ENCODE data around the gene WDR82.

GRCh38 chr3:52215351-52215750, 63.1 kb downstream of the WDR82 start:
- no peak for TF ChIP-seq POLR2AphosphoS5 (IDR thresholded peaks at IDR 0.05)
- TF ChIP-seq, protein P1, sequence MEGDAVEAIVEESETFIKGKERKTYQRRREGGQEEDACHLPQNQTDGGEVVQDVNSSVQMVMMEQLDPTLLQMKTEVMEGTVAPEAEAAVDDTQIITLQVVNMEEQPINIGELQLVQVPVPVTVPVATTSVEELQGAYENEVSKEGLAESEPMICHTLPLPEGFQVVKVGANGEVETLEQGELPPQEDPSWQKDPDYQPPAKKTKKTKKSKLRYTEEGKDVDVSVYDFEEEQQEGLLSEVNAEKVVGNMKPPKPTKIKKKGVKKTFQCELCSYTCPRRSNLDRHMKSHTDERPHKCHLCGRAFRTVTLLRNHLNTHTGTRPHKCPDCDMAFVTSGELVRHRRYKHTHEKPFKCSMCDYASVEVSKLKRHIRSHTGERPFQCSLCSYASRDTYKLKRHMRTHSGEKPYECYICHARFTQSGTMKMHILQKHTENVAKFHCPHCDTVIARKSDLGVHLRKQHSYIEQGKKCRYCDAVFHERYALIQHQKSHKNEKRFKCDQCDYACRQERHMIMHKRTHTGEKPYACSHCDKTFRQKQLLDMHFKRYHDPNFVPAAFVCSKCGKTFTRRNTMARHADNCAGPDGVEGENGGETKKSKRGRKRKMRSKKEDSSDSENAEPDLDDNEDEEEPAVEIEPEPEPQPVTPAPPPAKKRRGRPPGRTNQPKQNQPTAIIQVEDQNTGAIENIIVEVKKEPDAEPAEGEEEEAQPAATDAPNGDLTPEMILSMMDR (IDR thresholded peaks at IDR 0.05) = no peak

Measured in upper lobe of left lung (tissue), 4 donors.